Retinal pigment epithelial cell (primary cell): ENCODE data around the gene TUBB.
"Not testable (repeated sequence)": the region's sequence is repeated elsewhere in the genome, so short reads cannot be mapped to it uniquely, and the experiment has no call there.

ENCODE experiments used
- DNase-seq: peaks from one replicate; pipeline ENCODE4 v3.0.0-alpha.2; 2010; ENCODE audit warnings: low read depth
- H3K4me3 ChIP-seq: 2 replicates; pipeline ENCODE4 v1.5.1; 2011; ENCODE audit warnings: mild to moderate bottlenecking, low read length, control low read depth, moderate library complexity
- CTCF ChIP-seq: conservative IDR thresholded peaks from 2 replicates; pipeline ENCODE4 v1.5.1; 2011; ENCODE audit warnings: low read depth, low read length, control low read depth, inconsistent platforms

The TUBB gene

GRCh38 chr6:30723843-30724741, 3.9 kb downstream of the TUBB start:
- DNase-seq, H3K4me3 ChIP-seq: not testable (repeated sequence)
- peak; percentile 10 for TF ChIP-seq CTCF

DNA sequence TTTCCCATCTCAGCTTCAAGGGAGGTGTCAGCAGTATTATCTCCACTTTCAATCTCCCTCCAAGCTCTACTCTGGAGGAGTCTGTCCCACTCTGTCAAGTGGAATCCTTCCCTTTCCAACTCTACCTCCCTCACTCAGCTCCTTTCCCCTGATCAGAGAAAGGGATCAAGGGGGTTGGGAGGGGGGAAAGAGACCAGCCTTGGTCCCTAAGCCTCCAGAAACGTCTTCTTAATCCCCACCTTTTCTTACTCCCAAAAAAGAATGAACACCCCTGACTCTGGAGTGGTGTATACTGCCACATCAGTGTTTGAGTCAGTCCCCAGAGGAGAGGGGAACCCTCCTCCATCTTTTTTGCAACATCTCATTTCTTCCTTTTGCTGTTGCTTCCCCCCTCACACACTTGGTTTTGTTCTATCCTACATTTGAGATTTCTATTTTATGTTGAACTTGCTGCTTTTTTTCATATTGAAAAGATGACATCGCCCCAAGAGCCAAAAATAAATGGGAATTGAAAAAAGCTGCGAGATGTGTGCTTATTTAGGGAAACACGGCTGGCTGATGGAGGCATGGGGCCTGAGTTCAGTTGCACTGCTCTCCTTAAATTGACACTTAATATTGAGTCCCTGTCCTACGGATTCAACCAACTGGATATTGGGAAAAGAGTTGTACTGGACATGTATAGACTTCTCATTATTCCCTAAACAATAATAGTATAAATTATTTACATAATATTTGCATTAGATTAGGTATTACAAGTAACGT, 4.9 kb downstream of the TUBB start:
- DNase-seq: no peak
- no peak overlapping the region for H3K4me3 ChIP-seq
- no peak for TF ChIP-seq CTCF

DNA sequence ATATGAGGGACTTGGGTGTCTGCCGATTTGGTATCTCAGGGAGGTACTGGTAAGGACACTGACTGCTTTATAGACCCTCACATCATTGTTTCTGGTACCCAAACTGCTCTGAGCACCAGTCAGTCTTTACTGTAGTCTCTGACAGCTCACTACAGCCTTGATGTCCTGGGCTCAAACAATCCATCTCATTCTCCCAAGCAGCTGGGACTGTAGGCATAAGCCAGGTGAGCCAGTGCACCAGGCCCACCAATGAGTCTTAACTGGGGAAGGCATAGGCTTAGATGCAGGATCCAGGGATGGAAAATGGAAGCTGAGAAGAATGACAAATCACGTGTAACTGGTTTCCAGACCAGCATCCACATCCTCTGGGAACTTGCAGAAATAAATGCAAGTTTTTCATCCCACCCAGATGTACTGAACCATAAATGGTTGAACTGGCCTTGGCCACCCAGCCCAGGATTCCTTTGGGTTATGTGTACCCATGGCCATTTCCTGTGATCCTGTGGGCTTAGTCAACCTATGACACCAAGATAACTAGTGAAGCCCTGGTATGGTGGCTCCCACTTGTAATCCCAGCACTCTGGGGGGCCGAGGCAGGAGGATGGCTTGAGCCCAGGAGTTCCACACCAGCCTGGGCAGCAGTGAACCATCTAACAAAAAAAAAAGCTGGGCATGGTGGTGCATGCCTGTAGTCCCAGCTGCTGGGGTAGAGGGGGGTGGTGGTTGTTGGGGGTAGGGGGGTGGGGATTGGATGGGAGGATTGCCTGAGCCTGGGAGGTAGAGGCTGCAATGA, 5.8 kb downstream of the TUBB start:
- no peak overlapping the region for H3K4me3 ChIP-seq
- no peak for TF ChIP-seq CTCF
- DNase-seq: no peak

DNA sequence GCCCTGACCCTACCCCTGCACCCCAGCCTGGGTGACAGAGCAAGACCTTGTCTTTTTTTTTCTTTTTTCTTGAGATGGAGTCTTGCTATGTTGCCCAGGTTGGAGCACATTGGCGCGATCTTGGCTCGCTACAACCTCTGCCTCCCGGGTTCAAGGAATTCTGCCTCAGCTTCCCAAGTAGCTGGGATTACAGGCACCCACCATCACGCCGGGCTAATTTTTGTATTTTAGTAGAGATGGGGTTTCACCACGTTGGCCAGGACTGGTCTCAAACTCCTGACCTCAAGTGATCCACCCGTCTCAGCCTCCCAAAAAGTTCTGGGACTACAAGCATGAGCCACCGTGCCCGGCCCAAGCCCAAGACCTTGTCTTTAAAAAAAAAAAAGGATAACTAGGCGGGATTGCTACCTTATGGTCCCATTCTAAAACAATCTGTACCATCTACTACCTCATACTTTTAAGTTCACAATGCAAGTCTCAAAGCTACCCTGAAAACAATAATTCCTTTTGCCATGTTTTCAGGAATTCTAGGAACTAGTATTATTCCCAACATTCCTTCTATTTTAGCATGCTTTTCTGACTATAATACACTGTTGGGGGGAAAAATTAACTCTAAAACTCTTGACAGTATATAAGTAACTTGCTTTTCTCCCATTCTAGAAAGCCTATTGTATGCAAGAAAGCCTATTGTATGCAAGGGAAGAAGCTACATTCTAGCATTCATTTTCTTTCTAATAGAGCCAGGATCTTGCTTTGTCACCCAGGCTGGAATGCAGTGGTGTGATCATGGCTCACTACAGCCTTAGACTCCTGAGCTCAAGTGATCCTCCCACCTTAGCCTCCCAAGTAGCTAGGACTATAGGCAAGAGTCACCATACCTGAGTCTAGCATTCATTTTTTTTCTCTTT, 6.6 kb downstream of the TUBB start:
- no peak for DNase-seq
- TF ChIP-seq CTCF: no peak
- no peak overlapping the region for H3K4me3 ChIP-seq

DNA sequence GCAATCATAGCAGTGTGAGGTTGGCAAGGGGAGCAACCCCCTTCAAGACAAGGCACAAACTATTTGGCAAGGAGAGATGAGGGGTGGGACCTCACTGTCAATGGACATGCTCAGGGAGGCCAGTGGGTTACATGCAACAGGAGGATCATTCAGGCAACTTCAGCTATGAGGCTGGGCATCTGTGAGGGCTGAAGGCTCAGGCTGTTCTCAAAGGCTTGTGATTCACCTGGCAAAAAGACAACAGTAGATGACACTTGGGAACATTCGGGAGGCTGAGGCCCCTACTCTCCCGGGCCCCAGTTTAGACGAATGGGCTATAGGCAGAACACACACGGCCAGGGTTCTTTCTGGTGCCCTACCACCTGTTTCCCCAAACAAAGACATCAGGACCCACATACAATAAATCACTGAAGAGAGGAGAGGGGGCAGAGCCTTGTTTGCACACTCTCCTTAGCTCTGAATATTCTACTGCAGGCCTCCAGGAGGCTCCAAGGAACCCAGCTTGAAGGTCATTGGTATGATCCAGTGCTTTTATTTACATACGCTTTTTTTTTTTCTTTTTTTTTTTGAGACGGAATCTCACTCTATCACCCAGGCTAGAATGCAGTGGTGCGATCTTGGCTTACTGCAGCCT, 7.9 kb downstream of the TUBB start:
- TF ChIP-seq CTCF: peak; percentile 20
- no peak overlapping the region for H3K4me3 ChIP-seq
- no peak for DNase-seq
